GM19035 (cell line): Measurements from ENCODE around the gene STUM.
"Not testable (repeated sequence)": the region's sequence is repeated elsewhere in the genome, so short reads cannot be mapped to it uniquely, and the experiment has no call there.

Source experiments
- ATAC-seq: cut with Tn5 transposase; IDR thresholded peaks from one replicate; pipeline ENCODE4 v1.9.1; 2021; ENCODE audit not compliant: unreplicated experiment

Gene STUM

DNA sequence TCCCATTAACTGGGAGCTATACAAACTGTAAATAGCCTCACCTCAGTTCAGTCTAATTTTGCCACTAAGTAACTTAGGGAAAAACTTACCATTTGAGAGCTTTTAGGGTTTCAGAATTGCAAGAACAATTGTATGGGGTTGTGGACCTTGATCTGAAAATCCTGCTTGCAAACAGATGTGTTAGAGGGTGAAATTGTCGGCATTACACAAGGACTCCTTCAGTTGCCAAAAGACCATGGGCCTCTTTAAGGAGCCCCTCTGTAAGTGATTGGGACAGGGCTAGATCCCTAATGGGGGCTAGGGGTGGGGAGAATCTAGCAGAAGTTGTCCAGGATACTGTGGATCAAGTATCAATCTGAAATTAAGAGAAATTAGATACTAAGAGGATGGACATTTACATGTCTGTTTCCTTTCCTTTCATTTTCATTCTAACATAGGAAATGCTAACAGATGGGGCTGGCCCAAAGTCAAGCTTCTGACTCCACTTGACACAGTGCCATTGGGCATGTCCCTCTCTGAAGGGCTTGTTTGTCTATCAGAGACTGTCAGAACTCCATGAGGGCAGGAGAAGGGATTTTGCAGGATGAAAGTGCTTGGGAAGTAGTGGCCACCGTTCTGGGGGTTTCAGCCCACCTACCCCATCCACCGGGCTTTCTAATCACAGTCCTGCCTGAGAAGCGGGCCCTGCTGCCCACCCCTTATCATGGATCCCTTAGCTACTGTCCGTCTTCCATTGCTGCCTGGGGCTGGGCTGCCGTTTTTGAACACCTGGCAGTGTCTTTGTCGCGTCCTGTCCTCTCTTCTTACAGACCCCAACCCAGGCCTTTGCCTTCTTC, 54.7 kb downstream of the STUM start:
- no peak for ATAC-seq

DNA sequence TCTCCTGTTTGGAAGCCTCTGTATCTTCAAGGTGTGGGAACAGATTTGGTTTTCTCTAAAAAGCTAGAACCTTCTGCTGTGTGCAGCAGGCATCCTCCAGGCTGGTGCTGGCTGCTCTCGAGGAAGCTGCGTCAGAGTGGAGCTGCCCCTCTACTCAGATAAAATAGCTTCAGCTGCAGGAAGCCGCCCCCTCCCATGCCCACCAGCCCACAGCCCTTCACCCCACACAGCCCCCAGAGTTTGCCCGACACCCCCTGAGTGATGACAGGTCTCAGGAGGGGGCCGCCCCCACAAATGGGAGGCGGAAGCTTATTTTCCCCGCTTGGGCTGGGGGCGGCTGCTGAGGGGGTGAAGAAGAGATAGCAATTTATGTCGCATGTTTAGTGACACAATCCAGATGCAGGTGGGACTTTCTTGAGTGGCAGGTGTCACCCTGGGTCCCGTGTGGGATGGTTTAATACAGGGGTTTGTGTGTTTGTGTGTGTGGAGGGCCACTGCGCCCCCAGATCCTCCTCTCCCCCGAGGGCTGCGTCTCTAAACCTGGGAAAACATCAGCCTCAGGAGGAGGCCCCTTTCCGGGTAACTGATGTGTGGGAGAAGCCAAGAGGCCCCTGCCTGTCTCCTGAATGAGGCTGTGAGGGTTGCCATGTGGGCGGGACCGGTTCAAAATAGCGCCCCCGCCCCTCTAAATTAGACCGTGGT, 55.4 kb downstream of the STUM start:
- ATAC-seq: no peak

GRCh38 chr1:226604560-226605317, 56.2 kb downstream of the STUM start:
- no peak for ATAC-seq

DNA sequence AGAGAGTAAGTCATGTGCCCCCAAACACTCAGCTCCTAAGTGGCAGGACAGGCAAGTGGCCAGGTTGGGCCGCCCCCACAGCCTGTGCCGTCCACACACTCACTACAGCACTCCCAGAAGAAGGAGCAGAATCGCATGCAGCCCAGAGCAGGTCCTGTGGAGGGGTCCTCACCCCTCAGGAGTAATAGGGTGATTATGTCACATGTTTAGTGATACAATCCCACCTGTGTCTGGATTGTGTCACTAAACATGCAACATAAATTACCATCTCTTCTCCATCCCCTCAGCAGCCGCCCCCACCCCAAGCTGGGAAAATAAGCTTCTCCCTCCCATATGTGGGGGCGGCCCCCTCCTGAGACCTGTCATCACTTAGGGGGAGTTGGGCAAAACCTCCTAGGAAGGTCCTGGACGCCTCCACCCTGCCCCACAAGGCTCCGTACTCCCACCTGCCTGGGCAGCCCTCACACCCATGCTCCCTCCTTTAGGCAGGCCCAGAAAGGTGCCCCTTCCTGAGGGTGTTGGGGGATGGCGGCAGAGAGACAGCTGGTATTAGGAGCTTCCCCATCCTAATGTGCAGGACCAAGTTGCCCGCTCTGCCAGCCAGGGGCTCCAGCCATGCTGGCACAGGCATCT, 56.9 kb downstream of the STUM start:
- ATAC-seq: no peak

DNA sequence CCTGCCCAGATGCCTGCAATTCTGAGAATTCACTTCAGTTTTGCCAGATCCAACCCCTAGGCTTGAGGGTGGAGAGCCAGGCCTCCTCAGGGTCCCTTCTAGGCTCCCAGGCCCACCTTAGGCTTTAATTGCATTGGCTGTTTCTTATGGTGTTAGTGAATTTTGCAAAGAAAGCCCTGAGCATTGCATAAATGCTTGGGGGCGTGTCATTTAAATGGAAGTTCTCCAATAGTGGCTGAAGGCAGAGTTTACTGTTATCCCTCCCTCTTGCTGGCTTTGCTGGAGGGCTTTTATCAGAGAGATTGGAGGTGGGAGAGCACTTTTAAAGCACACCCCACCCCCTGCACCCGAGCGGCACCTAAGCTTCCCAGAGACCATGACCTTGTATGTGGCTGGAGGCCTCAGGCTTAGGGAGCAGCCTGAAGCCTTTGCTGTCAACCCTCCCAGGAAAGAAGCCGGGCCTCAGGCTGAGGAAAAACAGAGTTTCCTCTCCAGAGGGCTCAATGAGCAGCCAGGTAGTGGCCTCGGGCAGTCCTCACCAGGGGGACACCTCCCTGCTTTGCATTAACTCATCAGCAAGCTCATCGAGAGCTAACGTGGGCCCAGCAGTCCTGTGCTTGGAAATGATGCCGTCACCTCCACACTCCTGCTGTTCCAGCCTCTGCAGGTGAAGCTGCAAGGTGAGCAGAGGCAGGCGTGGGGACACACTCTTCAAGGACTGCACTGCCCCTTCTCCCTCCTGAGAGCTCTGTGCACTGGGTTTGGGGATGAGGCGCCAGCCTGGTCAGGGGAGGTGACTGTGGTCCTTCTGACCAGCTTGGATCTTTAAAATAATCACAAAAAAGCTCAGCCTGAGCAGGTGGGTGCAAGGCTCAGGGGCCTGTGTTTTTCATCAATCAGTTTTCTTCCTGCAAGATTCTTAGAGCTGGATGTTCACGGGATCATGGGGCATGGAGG, 58.0 kb downstream of the STUM start:
- no peak for ATAC-seq

- no peak for ATAC-seq
Measured at GRCh38 chr1:226607268-226607660, 58.7 kb downstream of the STUM start.

DNA sequence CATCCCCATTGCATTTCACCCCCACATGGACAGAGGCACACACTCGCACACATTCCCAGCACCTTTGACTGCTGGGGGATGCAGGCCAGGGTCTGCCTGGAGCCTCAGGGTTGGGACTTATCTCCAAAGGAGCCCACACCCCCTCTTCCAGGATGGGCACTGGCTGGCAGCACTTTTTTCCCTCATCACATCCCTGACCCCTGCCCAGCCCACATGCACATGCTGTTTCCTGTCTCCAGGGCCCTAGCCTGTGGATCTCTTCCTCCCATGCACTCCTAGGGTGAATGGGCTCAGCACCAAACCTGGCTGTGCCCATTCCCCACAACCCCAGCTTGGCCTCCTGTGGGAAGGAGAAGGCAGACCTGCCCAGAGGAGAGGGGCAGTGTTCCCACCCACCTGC, 59.3 kb downstream of the STUM start:
- no peak for ATAC-seq

DNA sequence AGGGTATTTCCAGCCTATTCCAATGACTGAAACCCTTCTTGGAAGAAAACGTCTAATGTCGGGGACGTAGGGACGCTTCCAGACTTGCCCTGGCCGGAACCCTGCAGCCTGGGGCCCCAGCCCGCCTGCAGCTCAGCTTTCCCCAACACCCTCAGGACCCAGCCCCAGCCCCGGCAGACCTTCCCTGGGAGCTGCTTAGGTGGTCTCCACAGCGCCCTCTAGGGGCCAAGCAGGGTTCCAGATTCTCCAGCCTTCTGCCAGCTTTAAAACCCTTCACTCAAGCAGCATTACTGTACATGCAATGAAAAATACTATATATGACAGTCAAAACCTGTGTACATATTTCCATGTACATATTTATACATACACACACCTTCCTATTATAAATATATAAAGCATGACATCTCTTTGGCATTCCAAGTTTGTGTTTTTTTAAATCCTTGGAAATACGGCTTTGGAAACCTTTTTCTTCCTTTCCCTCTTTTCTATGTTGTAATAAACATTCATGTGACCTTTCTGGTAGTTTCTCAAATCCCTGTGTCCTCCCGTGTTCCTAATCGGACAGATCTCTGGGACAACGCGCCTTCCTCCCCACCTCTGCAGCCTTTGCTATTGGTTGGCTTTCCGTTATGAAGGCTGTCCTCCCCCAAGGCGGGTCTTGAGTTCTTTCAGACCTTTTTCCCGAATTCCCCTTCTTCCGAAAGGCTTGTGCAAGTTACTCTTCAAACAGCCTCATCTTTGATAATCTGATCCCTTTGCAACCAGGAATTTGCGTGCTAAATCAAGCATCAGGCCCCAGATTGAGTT, 60.3 kb downstream of the STUM start:
- no peak for ATAC-seq

DNA sequence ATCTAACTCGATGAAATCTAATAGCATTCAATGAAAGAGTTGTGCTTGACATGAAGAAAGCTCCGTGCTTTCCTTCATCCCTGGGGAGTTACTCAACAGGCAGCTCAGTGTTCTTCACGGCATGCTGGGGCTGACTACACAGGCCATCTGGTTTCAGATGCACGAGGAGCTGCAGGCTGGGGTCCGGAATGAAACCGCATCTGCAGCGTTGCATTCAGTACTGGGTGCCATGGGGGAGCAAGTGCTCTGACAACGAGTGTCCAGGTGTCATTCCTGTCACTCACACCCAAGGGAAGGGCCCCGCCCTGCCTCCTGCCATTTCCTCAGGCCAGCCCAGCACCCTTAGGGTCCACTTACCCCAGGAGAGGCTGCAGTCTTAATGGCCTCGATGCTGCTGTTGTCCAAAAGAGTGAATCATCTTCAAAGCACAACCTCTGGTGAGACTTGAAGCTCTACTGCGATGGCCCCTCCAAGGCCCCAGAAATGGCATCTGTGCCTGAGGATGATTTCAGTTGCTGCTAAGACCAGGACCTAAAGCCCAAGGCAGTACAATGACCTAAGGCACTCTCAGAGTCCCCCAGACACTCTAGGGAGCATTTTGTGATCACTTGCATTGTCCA, 61.4 kb downstream of the STUM start:
- no peak for ATAC-seq

DNA sequence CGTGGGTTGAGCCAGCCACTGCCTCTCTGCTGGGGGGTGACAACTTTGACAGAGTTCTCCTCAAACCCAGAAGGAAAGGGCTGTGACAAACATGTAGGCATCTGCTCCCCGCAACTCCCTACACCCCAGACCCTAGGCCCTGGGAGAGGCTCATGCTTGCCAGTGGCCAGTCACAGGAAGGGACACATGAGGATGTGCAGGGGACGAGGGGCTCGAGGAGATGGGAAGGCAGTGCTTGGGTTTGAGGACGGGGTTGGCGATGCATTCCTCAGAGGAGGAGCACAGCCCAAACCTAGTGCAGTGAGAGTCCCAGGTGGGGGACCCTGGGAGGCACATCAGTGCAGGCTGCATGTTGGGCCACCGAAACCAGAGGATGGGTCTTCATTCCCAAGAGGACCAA, 62.1 kb downstream of the STUM start:
- ATAC-seq: no peak

- ATAC-seq: no peak
Measured at GRCh38 chr1:226611301-226611700, 62.7 kb downstream of the STUM start.

DNA sequence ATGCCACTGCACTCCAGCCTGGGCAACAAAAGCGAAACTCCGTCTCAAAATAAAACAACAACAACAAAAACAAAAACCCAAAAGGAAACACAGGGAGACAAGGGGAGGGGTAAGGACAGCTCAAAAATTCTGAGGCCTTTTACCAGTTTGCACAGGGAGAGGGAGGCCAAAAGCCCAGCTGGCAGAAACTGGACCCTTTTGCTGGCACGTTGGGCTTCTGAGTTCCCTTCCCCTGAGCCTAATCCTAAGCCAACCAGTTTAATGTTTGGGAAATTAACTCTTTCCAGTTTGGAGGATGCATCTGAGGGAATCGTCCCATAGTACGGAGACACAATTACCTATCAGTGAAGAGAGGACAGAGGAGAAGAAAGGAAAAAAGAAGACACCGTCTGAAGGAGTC, 63.4 kb downstream of the STUM start:
- not testable (repeated sequence) for ATAC-seq

- ATAC-seq: no peak
Measured at GRCh38 chr1:226615876-226616275, 67.3 kb downstream of the STUM start.

GRCh38 chr1:226616636-226617035, 68.1 kb downstream of the STUM start:
- ATAC-seq: no peak

DNA sequence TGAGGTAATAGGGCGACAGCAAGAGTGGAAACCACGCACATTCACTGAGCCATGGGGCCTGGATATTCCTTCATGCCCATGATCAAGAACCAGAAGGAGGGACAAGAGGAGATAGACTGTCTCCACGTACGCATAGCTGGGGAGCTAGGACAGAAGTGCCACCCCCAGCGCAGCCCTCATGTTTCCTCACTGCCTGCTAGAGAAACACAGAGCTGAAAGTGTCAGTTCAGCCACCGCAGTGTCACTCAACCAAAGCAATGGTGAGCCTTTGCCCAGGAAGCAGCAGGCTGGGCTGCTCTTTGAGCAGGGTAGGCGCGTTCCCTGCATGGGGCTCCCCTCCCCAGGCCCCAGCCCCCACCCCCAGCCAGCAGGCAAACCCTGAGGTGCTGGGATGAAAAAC, 68.5 kb downstream of the STUM start:
- ATAC-seq: no peak

GRCh38 chr1:226617719-226618118, 69.2 kb downstream of the STUM start:
- ATAC-seq: not testable (repeated sequence)

- ATAC-seq: no peak
Measured at GRCh38 chr1:226618380-226618779, 69.8 kb downstream of the STUM start.

DNA sequence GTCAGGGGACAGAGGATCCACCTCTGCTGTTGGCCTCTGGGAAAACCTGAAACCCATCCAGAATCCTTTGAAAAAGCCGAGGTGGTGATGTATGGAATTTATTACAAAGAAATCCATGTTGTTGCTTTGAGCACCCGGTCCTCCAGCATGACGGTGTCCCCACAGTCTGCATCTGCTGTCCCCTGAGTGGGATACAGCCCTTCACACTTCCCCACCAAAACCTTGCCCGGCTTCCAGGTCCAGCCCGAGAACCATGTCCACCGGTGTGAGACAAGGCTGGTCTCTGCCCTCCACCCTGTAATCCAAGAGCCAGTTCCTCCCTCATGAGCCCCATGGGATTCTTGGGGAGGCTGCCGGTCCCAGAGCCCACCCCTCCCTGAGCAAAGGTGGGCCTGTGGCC, 70.5 kb downstream of the STUM start:
- no peak for ATAC-seq

- no peak for ATAC-seq
Measured at GRCh38 chr1:226622012-226622411, 73.4 kb downstream of the STUM start.
